NCI-H748 (cell line): ENCODE results near the gene SOAT2.

Source experiments
- DNase-seq: peaks from one replicate; lab custom pipeline; 2025; ENCODE audit not compliant: unreplicated experiment; lab: John Stamatoyannopoulos, UW

The SOAT2 gene

GRCh38 chr12:53064613-53065436 lies 38.5 kb upstream of the SOAT2 start:
- DNase-seq, result no peak

GRCh38 chr12:53065470-53065869 lies 37.8 kb upstream of the SOAT2 start:
- DNase-seq, result no peak

- DNase-seq, result peak; percentile 74
These were observed 37.0 kb upstream of the SOAT2 start for GRCh38 chr12:53065975-53066931.

- DNase-seq, result no peak
These were observed 36.0 kb upstream of the SOAT2 start for GRCh38 chr12:53067074-53067992.

- no peak for DNase-seq
These were observed 35.1 kb upstream of the SOAT2 start for GRCh38 chr12:53067993-53068770.

GRCh38 chr12:53068811-53069585 lies 34.3 kb upstream of the SOAT2 start:
- no peak for DNase-seq

- DNase-seq, result no peak
These were observed 33.5 kb upstream of the SOAT2 start for GRCh38 chr12:53069621-53070410.

GRCh38 chr12:53070877-53071492 lies 32.3 kb upstream of the SOAT2 start:
- DNase-seq, result no peak

GRCh38 chr12:53071591-53072551 lies 31.4 kb upstream of the SOAT2 start:
- no peak for DNase-seq

- no peak for DNase-seq
These were observed 29.4 kb upstream of the SOAT2 start for GRCh38 chr12:53073881-53074280.

GRCh38 chr12:53074283-53074998 lies 28.8 kb upstream of the SOAT2 start:
- no peak for DNase-seq

GRCh38 chr12:53074999-53075370 lies 28.3 kb upstream of the SOAT2 start:
- DNase-seq, result no peak

- no peak for DNase-seq
These were observed 26.8 kb upstream of the SOAT2 start for GRCh38 chr12:53076461-53076860.

GRCh38 chr12:53077030-53077429 lies 26.3 kb upstream of the SOAT2 start:
- DNase-seq, result no peak

GRCh38 chr12:53078425-53079225 lies 24.7 kb upstream of the SOAT2 start:
- no peak for DNase-seq
